ENCODE measurements around the gene SIGLEC9.

- no peak for TF ChIP-seq CTCF (IDR thresholded peaks at IDR 0.05; ENCODE audit: low read length)
- no peak for TF ChIP-seq EZH2 (optimal IDR thresholded peaks at IDR 0.05; ENCODE audit: low read depth, low read length)
Measured at GRCh38 chr19:51114087-51114729, 10.5 kb upstream of the SIGLEC9 start.

Data from MM.1S (cell line).